NCI-H2081 (cell line): ENCODE results near the gene ETHE1.

ENCODE experiments used
- DNase-seq, 2 experiments: peaks; one replicate each; lab custom pipeline; 2025; lab: John Stamatoyannopoulos, UW

ETHE1 gene

GRCh38 chr19:43526884-43527859 is at the start of gene ETHE1:
TSS of gene ETHE1 (minus strand) at chr19:43527201. CDS start at chr19:43527177, 24 bp downstream.
- DNase-seq = peak in 1 of 2 experiments; percentile 45

- no peak for DNase-seq
These were observed 49.2 kb upstream of the ETHE1 start for GRCh38 chr19:43575955-43576878.

GRCh38 chr19:43575156-43575950 is 48.4 kb upstream of the ETHE1 start, which contains the start of the genes PINLYP and XRCC1:
TSS of gene PINLYP (plus strand) at chr19:43575801. CDS start at chr19:43577192, 1,391 bp downstream.
TSS of gene XRCC1 (minus strand) at chr19:43575527. CDS start at chr19:43575458, 69 bp downstream.
- DNase-seq = peak; percentile 98

- DNase-seq = peak in 1 of 2 experiments; percentile 3
These were observed 47.6 kb upstream of the ETHE1 start for GRCh38 chr19:43574424-43575155.

GRCh38 chr19:43572171-43572588 is 45.2 kb upstream of the ETHE1 start:
- DNase-seq = peak; percentile 32 to 57

- peak; percentile 73 to 92 for DNase-seq
These were observed 43.3 kb upstream of the ETHE1 start for GRCh38 chr19:43570174-43570791.

DNA sequence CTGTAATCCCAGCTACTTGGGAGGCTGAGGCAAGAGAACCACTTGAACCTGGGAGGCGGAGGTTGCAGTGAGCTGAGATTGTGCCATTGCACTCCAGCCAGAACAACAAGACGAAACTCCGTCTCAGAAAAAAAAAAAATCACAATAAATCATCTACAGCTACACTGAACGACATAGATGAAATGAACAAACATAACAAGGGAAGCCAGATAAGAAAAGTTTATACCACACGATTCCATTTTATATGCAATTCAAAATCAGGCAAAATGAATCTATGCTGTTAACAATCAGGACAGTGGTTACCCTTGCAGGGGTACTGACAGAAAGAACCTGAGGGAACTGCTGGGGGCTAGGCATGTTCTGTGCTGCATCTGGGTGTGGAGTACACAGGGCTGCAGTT is 42.7 kb upstream of the ETHE1 start:
- DNase-seq = no peak

DNA sequence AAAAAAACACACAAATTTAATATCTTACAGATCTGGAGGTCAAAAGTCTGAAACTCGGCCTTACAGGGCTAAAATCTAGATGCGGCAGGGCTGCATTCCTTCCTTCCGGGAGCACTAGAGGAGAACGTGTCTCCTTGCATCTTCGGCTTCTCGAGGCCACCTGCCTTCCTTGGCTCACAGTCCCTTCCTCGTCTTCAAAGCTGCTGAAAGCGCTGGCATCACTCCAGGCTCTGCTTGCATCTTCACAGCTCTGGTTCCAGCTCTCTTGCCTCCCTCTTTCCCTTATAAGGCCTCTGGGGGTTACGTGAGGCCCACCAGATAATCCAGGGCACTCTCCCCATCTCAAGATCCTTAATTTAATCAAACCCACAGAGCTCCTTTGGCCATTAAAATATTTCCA is 37.8 kb upstream of the ETHE1 start:
- no peak for DNase-seq

GRCh38 chr19:43563816-43564457 is 36.9 kb upstream of the ETHE1 start:
- DNase-seq = no peak

DNA sequence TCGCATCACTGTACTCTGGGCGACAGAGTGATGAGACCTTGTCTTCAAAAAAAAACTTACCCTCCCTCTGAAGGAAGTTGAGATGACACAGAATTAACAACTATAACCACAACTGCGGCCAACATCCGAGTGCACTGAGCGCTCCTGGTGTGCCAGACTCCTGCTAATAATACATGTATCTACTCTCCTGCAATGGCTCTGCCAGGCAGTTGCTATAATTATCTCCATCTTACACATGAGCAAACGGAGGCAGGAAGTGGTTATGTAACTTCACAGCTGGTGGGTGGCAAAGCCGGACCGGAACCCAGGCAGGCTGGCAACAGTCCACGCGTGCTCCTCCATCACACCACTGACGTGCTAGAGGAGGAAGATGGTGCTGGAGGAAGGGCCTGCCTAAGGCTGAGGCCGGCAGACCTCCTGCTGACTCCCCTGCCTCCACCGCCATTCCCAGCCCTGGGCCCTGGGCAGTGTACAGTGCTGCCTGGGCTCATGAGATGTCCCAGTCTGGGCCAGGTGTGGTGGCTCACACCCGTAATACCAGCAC is 35.8 kb upstream of the ETHE1 start:
- DNase-seq = peak; percentile 82 to 93

DNA sequence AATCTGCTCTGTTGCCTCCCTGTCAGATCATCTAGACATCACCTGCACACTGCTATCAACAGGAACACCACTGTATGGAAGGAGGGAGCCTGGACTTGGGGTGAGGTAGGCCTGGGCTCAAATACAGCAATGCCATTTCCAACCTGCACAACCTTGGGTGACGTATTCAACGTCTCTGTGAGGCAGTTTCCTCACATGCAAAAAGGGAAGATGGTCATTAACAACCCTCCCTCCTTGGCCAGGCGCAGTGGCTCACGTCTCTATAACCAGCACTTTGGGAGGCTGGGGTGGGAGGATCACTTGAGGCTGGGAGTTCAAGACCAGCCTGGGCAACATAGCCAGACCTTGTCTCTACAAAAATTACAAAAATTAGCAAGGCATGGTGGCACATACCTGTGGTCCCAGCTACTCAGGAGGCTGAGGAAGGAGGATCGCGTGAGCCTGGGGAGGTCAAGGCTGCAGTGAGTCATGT is 35.3 kb upstream of the ETHE1 start:
- DNase-seq = no peak

GRCh38 chr19:43561139-43561970 is 34.4 kb upstream of the ETHE1 start:
- DNase-seq = no peak

DNA sequence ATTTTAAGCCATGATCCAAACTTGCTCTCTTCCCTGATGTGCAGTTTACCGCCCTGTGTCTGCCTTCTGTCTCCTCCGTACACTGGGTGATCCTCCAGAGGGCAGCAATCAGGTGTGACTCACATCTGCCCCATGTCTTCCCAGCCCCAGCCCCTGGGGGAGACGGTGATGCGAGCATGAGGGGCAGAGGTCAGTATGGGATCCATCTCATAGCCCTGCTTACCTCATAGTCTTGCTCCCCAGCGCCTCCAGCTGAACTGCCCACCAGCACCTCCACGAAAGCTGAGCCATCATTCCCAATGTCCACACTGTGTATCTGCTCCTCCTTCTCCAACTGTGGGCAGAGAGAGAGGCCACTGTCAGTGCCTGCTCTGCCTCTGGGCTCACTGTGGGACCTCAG is 33.7 kb upstream of the ETHE1 start:
- no peak for DNase-seq

GRCh38 chr19:43555185-43555770 is 28.3 kb upstream of the ETHE1 start:
- peak; percentile 65 to 67 for DNase-seq

- DNase-seq = no peak
These were observed 27.4 kb upstream of the ETHE1 start for GRCh38 chr19:43554317-43554895.

DNA sequence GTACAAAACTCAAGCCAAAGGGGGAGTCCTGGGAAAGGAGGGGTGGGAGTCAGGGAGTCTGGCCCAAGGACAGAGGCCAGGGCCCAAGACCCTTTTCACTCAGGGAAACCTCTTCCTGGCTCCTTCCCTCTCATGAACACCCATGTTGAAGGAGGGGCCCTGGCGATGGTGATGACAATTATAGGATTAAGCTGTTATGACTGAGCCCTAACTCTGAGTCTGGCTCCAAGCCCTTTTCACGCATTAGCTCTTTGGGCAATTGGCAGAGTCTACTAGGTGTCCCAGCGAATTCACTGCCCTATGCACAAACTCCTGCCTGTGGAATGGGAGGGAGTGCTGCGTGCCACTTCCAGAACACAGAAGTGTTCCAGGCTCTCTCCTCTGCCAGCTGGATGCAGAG is 26.7 kb upstream of the ETHE1 start:
- no peak for DNase-seq

- DNase-seq = no peak
These were observed 25.6 kb upstream of the ETHE1 start for GRCh38 chr19:43552616-43553015.

GRCh38 chr19:43552198-43552450 is 25.1 kb upstream of the ETHE1 start:
- DNase-seq = no peak
